SJSA1 (cell line): ENCODE results near the gene ZNF71. TPM values are rescaled to one million over a fixed set of nuclear protein-coding genes. Genes with fewer than 3 reads are reported as not detected.

Experiments used
- DNase-seq, 2 experiments: peaks; one replicate each; pipeline ENCODE4 v3.0.0-alpha.2; 2015 to 2020; ENCODE audit warnings: low spot score in 2 of 2, low read depth in 1 of 2
- H3K27ac ChIP-seq: fragments of 250-450 bp; sonication (Bioruptor Pico); 2 replicates; pipeline ENCODE4 v1.5.1; 2020; ENCODE audit warnings: mild to moderate bottlenecking, moderate library complexity
- H3K27me3 ChIP-seq: fragments of 250-450 bp; sonication (Bioruptor Pico); replicated peaks from 2 replicates; pipeline ENCODE4 v1.5.1; 2020; ENCODE audit warnings: mild to moderate bottlenecking, moderate library complexity
- H3K36me3 ChIP-seq: fragments of 250-450 bp; sonication (Bioruptor Pico); 2 replicates; pipeline ENCODE4 v1.5.1; 2020; ENCODE audit warnings: mild to moderate bottlenecking
- H3K4me1 ChIP-seq: fragments of 250-450 bp; sonication (Bioruptor Pico); replicated peaks from 2 replicates; pipeline ENCODE4 v1.6.1; 2021; ENCODE audit warnings: mild to moderate bottlenecking
- H3K4me3 ChIP-seq: fragments of 250-450 bp; sonication (Bioruptor Pico); 2 replicates; pipeline ENCODE4 v1.5.1; 2020; ENCODE audit warnings: mild to moderate bottlenecking
- H3K9me3 ChIP-seq: fragments of 250-450 bp; sonication (Bioruptor Pico); replicated peaks from 2 replicates; pipeline ENCODE4 v1.5.1; 2020; ENCODE audit warnings: mild to moderate bottlenecking
- total RNA-seq: library from RNA; depleted of rRNA; stranded (reverse); fragments of >200 nt; shearing (Covaris generic); gene quantifications from 2 replicates; pipeline ENCODE4 v1.2.3, GENCODE V29; 2014; rRNA removed

Gene ZNF71
- 4.4 and 7.4 TPM in 2 replicates for total RNA-seq

- Histone ChIP-seq H3K9me3 (peaks cover 6% of the 10 kb centered on the region; the same call in 1 of the 2 replicates), H3K27me3 (no peaks in the 10 kb centered on the region), H3K4me3 (peak within 1 kb of the TSS; percentile 72), H3K4me1 (peaks cover 8% of the 10 kb centered on the region), H3K27ac (no peak within 1 kb of the TSS), H3K36me3 (peaks cover 18% of the 10 kb centered on the region)
- DNase-seq = peak; percentile 82 to 89
Measured at GRCh38 chr19:56594783-56595547, at the start of gene ZNF71. ZNF71 (plus strand) TSS chr19:56595302; CDS start chr19:56601559, 6,257 bp downstream.

GRCh38 chr19:56547535-56547934, 47.6 kb upstream of the ZNF71 start:
- Histone ChIP-seq H3K9me3 (peaks cover 10% of the 10 kb centered on the region; the same call in 1 of the 2 replicates), H3K27ac (no peak overlapping the region), H3K4me1 (no peaks in the 10 kb centered on the region), H3K27me3 (no peaks in the 10 kb centered on the region), H3K4me3 (no peak overlapping the region), H3K36me3 (no peaks in the 10 kb centered on the region)
- no peak for DNase-seq

DNA sequence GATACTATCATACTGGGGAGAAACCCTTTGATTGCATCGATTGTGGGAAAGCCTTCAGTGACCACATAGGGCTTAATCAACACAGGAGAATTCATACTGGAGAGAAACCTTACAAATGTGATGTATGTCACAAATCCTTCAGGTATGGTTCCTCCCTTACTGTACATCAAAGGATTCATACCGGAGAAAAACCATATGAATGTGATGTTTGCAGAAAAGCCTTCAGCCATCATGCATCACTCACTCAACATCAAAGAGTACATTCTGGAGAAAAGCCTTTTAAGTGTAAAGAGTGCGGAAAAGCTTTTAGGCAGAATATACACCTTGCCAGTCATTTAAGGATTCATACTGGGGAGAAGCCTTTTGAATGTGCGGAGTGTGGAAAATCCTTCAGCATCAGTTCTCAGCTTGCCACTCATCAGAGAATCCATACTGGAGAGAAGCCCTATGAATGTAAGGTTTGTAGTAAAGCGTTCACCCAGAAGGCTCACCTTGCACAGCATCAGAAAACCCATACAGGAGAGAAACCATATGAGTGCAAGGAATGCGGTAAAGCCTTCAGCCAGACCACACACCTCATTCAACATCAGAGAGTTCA, 40.7 kb upstream of the ZNF71 start:
- H3K27me3 ChIP-seq = no peaks in the 10 kb centered on the region
- H3K4me3 ChIP-seq = no peak overlapping the region
- H3K9me3 ChIP-seq = peaks cover 35% of the 10 kb centered on the region
- H3K36me3 ChIP-seq = no peaks in the 10 kb centered on the region
- no peak for DNase-seq
- no peaks in the 10 kb centered on the region for H3K4me1 ChIP-seq
- no peak overlapping the region for H3K27ac ChIP-seq

DNA sequence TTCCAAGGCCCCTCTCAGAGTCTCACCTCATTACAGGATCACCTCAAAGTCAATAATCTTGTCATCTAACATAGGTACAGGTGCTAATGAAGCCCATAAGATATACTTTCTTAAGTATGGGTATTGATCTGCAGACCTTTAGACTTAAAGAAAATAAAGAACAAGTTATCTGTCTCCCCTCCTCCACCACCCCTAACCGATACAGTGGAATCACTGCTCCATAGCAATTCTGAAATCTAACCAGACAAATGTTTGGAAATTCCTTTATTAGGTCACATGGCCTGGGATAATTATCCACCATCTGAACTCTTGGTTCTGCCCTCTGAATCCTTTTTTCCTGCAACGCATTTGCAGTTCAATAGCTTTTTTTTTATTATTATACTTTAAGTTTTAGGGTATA, 32.3 kb upstream of the ZNF71 start:
- Histone ChIP-seq H3K9me3 (peaks cover 18% of the 10 kb centered on the region), H3K36me3 (no peaks in the 10 kb centered on the region), H3K27me3 (no peaks in the 10 kb centered on the region), H3K4me1 (no peaks in the 10 kb centered on the region), H3K27ac (no peak overlapping the region), H3K4me3 (no peak overlapping the region)
- DNase-seq = no peak

GRCh38 chr19:56566904-56567273, 28.2 kb upstream of the ZNF71 start:
- peak in 1 of 2 experiments; percentile 49 for DNase-seq
- H3K27me3 ChIP-seq = no peaks in the 10 kb centered on the region
- H3K36me3 ChIP-seq = peaks cover 19% of the 10 kb centered on the region
- H3K27ac ChIP-seq = no peak overlapping the region
- no peaks in the 10 kb centered on the region for H3K4me1 ChIP-seq
- H3K4me3 ChIP-seq = peak overlapping the region; percentile 58
- peaks cover 34% of the 10 kb centered on the region for H3K9me3 ChIP-seq

DNA sequence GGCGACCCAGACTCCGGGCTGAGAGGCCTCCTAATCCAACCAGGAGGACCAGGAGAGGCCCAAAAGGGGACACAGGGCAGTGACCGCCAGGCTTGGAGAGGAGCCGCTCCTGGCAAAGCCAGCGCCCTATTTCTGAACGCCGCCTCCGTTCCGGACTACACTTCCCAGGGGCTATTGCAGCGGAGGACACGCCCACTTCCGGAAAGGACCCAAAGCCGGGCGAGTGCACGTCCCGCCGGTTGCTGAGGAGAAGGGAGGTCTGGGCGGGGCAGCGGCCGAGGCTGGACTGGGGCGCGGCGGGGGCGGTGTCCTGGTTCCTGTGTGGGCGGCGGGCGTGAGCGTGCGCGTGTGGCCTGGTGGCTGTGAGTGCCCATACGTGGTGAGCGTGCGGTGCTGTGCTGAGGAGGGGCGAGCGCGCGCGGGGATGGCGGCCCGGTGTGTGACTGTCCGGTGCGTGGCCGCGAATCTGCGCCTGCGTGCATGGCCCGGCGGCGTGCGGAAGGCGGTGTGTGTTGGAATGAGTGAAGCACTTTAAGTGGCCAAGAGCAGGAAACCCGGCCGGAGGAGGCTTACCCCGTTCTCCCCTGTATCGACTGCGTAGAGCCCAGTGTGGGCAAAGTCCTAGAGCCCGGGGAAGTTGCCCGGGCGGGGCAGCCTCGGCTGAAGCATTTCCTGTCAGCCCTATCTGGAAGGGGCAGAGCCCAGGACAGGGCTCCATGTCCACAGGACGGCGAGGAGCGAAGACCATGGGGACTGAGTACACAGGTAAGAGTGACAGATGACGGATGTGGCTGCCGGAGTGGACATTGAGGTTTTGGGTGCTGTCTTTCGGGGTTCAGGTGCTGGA, 27.6 kb upstream of the ZNF71 start, which contains the start of gene ZNF470:
TSS of gene ZNF470 (plus strand) at position 195 of the 847 bp plus-strand sequence. CDS start 2,844 bp downstream, outside the sequence.
- peaks cover 35% of the 10 kb centered on the region for H3K9me3 ChIP-seq
- no peaks in the 10 kb centered on the region for H3K4me1 ChIP-seq
- H3K27ac ChIP-seq = no peak within 1 kb of the TSS
- H3K4me3 ChIP-seq = peak within 1 kb of the TSS; percentile 58
- no peaks in the 10 kb centered on the region for H3K27me3 ChIP-seq
- peak; percentile 80 to 91 for DNase-seq
- peaks cover 19% of the 10 kb centered on the region for H3K36me3 ChIP-seq

DNA sequence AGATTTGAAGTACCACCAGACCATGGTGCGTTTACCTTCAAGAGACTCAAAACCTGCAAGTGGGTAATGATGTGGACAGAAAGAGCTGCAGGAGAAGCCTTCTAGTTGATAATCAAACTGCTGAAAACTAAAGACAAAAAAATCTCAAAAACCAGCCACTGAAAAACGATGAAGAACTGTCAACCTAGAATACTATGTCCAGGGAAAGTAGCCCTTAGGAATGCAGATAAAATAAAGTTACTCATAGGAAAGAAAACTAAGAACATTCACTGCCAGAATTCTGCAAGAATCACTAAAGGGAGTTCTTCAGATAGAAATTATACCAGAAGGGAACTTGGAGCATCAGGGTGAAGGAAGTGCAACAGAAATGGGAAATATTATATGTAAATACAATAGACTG, 22.5 kb upstream of the ZNF71 start:
- Histone ChIP-seq H3K27ac (no peak overlapping the region), H3K36me3 (peaks cover 37% of the 10 kb centered on the region), H3K4me1 (no peaks in the 10 kb centered on the region), H3K4me3 (no peak overlapping the region), H3K27me3 (no peaks in the 10 kb centered on the region), H3K9me3 (peaks cover 32% of the 10 kb centered on the region)
- no peak for DNase-seq

DNA sequence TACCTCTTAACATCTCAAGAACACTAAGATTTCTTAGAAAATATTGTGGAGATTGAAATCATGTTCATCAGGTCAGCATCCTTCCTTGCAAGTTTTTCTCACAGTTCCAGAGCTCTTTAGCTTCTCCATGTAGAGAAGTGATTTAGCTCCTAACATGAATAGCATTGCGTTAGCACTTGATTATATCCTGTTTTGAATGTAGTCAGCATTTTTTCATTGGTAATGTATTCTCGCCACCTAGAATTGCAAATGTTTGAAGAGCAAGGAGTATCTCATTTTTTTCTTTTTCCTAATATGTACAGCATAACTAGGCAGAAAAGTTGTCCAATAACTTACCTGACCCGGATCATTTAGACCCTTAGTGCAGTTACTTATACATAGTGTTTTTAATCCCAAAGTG, 21.2 kb upstream of the ZNF71 start:
- Histone ChIP-seq H3K27me3 (no peaks in the 10 kb centered on the region), H3K4me1 (no peaks in the 10 kb centered on the region), H3K36me3 (peaks cover 35% of the 10 kb centered on the region), H3K27ac (no peak overlapping the region), H3K4me3 (no peak overlapping the region), H3K9me3 (peaks cover 34% of the 10 kb centered on the region)
- DNase-seq = no peak

- DNase-seq = no peak
- Histone ChIP-seq H3K4me3 (no peak overlapping the region), H3K4me1 (no peaks in the 10 kb centered on the region), H3K27ac (no peak overlapping the region), H3K36me3 (peaks cover 15% of the 10 kb centered on the region), H3K9me3 (peaks cover 35% of the 10 kb centered on the region), H3K27me3 (no peaks in the 10 kb centered on the region)
Measured at GRCh38 chr19:56577719-56578602, 17.1 kb upstream of the ZNF71 start.

DNA sequence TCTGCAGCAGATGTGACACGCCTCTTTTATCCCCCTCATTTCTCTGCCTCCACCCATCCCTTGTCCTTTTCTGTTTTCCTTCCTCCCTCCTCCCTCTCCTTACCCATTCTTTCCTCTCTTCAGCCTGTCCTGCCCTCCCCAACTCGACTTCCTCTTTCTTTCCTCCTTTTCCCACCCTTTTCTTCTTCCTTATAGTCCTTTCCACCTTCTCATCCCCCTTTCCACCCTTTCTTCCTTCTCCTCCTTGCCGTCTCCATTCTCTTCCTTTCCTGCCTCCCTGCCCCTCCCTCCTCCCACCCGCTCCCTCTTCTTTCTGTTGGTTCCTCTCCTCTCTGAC, 688 bp upstream of the ZNF71 start:
- Histone ChIP-seq H3K36me3 (peaks cover 18% of the 10 kb centered on the region), H3K4me3 (no peak overlapping the region), H3K9me3 (peaks cover 6% of the 10 kb centered on the region; the same call in 1 of the 2 replicates), H3K27ac (no peak overlapping the region), H3K27me3 (no peaks in the 10 kb centered on the region), H3K4me1 (peaks cover 8% of the 10 kb centered on the region)
- DNase-seq = no peak

GRCh38 chr19:56595548-56595899, 422 bp downstream of the ZNF71 start:
- Histone ChIP-seq H3K4me3 (peak overlapping the region; percentile 72), H3K27ac (no peak overlapping the region), H3K36me3 (peaks cover 19% of the 10 kb centered on the region), H3K27me3 (no peaks in the 10 kb centered on the region), H3K9me3 (peaks cover 6% of the 10 kb centered on the region; the same call in 1 of the 2 replicates), H3K4me1 (peaks cover 8% of the 10 kb centered on the region)
- no peak for DNase-seq

GRCh38 chr19:56596676-56597075, 1.6 kb downstream of the ZNF71 start:
- no peaks in the 10 kb centered on the region for H3K27me3 ChIP-seq
- no peak overlapping the region for H3K27ac ChIP-seq
- DNase-seq = no peak
- no peak overlapping the region for H3K4me3 ChIP-seq
- H3K36me3 ChIP-seq = peaks cover 31% of the 10 kb centered on the region
- peaks cover 9% of the 10 kb centered on the region for H3K9me3 ChIP-seq
- peaks cover 8% of the 10 kb centered on the region for H3K4me1 ChIP-seq

DNA sequence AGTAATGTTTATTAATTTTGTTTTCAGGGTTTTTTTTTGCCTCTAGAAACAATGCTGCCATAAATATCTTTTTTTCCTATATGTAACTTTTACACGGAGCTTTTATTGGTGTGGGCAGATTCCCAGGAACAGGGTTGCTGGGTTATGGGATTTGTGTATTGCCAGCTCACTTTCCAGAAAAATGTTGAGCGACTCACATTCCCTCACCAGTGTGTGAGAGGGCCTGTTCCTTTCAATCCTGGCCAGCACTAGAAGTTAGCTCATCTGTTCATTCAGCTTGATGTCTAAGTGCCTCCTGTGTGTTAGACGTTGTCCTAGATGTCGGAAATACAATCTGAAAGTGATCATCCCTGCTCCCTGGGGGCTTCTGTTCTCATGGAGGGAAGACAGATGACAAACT, 2.6 kb downstream of the ZNF71 start:
- DNase-seq = no peak
- H3K27ac ChIP-seq = no peak overlapping the region

More for the DNA sequence above, 2.6 kb downstream of the ZNF71 start:
- Histone ChIP-seq H3K4me3 (no peak overlapping the region), H3K36me3 (peaks cover 39% of the 10 kb centered on the region), H3K9me3 (peaks cover 11% of the 10 kb centered on the region), H3K27me3 (no peaks in the 10 kb centered on the region), H3K4me1 (peaks cover 8% of the 10 kb centered on the region)
